ENCODE measurements around the gene SETX.

Gene SETX

GRCh38 chr9:132238026-132238972, 116.5 kb downstream of the SETX start:
- no peak overlapping the region for H3K4me3 ChIP-seq (ENCODE audit: low read depth, low read length)
- TF ChIP-seq CTCF (IDR thresholded peaks at IDR 0.05; ENCODE audit: low read depth, low read length, missing control alignments), result no peak
- DNase-seq (ENCODE audit: low read depth), result no peak

- TF ChIP-seq CTCF (IDR thresholded peaks at IDR 0.05; ENCODE audit: low read depth, low read length, missing control alignments), result no peak
- DNase-seq (ENCODE audit: low read depth), result no peak
- H3K4me3 ChIP-seq (ENCODE audit: low read depth, low read length), result no peak overlapping the region
Measured at GRCh38 chr9:132237481-132237880, 117.3 kb downstream of the SETX start.

GRCh38 chr9:132236662-132237311, 118.0 kb downstream of the SETX start:
- no peak for DNase-seq (ENCODE audit: low read depth)
- no peak overlapping the region for H3K4me3 ChIP-seq (ENCODE audit: low read depth, low read length)
- no peak for TF ChIP-seq CTCF (IDR thresholded peaks at IDR 0.05; ENCODE audit: low read depth, low read length, missing control alignments)

GRCh38 chr9:132235894-132236661, 118.7 kb downstream of the SETX start:
- TF ChIP-seq CTCF (IDR thresholded peaks at IDR 0.05; ENCODE audit: low read depth, low read length, missing control alignments), result peak; percentile 98
- no peak overlapping the region for H3K4me3 ChIP-seq (ENCODE audit: low read depth, low read length)
- DNase-seq (ENCODE audit: low read depth), result no peak

GRCh38 chr9:132235125-132235524, 119.7 kb downstream of the SETX start:
- no peak for TF ChIP-seq CTCF (IDR thresholded peaks at IDR 0.05; ENCODE audit: low read depth, low read length, missing control alignments)
- no peak for DNase-seq (ENCODE audit: low read depth)

GRCh38 chr9:132234535-132234934, 120.3 kb downstream of the SETX start:
- no peak for DNase-seq (ENCODE audit: low read depth)
- H3K4me3 ChIP-seq (ENCODE audit: low read depth, low read length), result no peak overlapping the region
- TF ChIP-seq CTCF (IDR thresholded peaks at IDR 0.05; ENCODE audit: low read depth, low read length, missing control alignments), result no peak

More at GRCh38 chr9:132235125-132235524, 119.7 kb downstream of the SETX start:
- H3K4me3 ChIP-seq (ENCODE audit: low read depth, low read length), result no peak overlapping the region

Measured in GM12864 (cell line).